Fibroblast of skin of right quadriceps (primary cell): ENCODE data around the gene TEX12.
"Not testable (repeated sequence)": the region's sequence is repeated elsewhere in the genome, so short reads cannot be mapped to it uniquely, and the experiment has no call there.

Source experiments
- DNase-seq: peaks from one replicate; pipeline ENCODE4 v3.0.0-alpha.2; 2013

The TEX12 gene

GRCh38 chr11:112165049-112165448, 2.1 kb upstream of the TEX12 start:
- DNase-seq = no peak

- peak; percentile 75 for DNase-seq
Observed at GRCh38 chr11:112166562-112166961, 610 bp upstream of the TEX12 start.

- peak; percentile 76 for DNase-seq
Observed at GRCh38 chr11:112172362-112172994, 5.3 kb downstream of the TEX12 start.

GRCh38 chr11:112173152-112173551, 6.0 kb downstream of the TEX12 start:
- DNase-seq = no peak

GRCh38 chr11:112174789-112175598, 7.8 kb downstream of the TEX12 start, which contains the start of gene BCO2:
TSS of gene BCO2 (plus strand) at chr11:112175512. CDS start at chr11:112175602, 90 bp downstream.
- peak; percentile 61 for DNase-seq

- DNase-seq = no peak
Observed at GRCh38 chr11:112175599-112175952, 8.4 kb downstream of the TEX12 start.

GRCh38 chr11:112176077-112176476, 8.9 kb downstream of the TEX12 start:
- no peak for DNase-seq

GRCh38 chr11:112177589-112177988, 10.4 kb downstream of the TEX12 start:
- DNase-seq = no peak

- no peak for DNase-seq
Observed at GRCh38 chr11:112178428-112178827, 11.3 kb downstream of the TEX12 start.

- DNase-seq = no peak
Observed at GRCh38 chr11:112178936-112179335, 11.8 kb downstream of the TEX12 start.

GRCh38 chr11:112179601-112180000, 12.4 kb downstream of the TEX12 start:
- DNase-seq = no peak

GRCh38 chr11:112182867-112183266, 15.7 kb downstream of the TEX12 start:
- no peak for DNase-seq

GRCh38 chr11:112185883-112186282, 18.7 kb downstream of the TEX12 start:
- DNase-seq = no peak

- no peak for DNase-seq
Observed at GRCh38 chr11:112186304-112186703, 19.1 kb downstream of the TEX12 start.

- DNase-seq = not testable (repeated sequence)
Observed at GRCh38 chr11:112195113-112195512, 27.9 kb downstream of the TEX12 start.

GRCh38 chr11:112195951-112196351, 28.8 kb downstream of the TEX12 start:
- DNase-seq = peak; percentile 8

GRCh38 chr11:112196519-112197087, 29.4 kb downstream of the TEX12 start:
- DNase-seq = no peak

GRCh38 chr11:112199101-112199500, 31.9 kb downstream of the TEX12 start:
- not testable (repeated sequence) for DNase-seq

GRCh38 chr11:112200252-112200651, 33.1 kb downstream of the TEX12 start:
- DNase-seq = no peak

GRCh38 chr11:112206071-112206470, 38.9 kb downstream of the TEX12 start:
- DNase-seq = no peak

- no peak for DNase-seq
Observed at GRCh38 chr11:112210890-112211289, 43.7 kb downstream of the TEX12 start.

- DNase-seq = no peak
Observed at GRCh38 chr11:112211536-112211935, 44.4 kb downstream of the TEX12 start.

GRCh38 chr11:112212290-112212689, 45.1 kb downstream of the TEX12 start:
- DNase-seq = no peak

- no peak for DNase-seq
Observed at GRCh38 chr11:112212710-112213109, 45.5 kb downstream of the TEX12 start.
